GM12865 (cell line): Measurements from ENCODE around the gene PCDH9.

Experiments
- DNase-seq: peaks from one replicate; pipeline ENCODE4 v3.0.0; 2010; ENCODE audit warnings: low read depth
- H3K4me3 ChIP-seq: 2 replicates; pipeline ENCODE4 v1.5.1; 2011; ENCODE audit warnings: mild to moderate bottlenecking, low read depth, low read length, control low read depth
- TF ChIP-seq, protein P1 (sequence below): IDR thresholded peaks from 2 replicates; pipeline ENCODE4 v1.5.1; 2011; ENCODE audit warnings: low read length, control low read depth, low read depth, inconsistent platforms; ENCODE audit not compliant: insufficient read depth; ENCODE audit errors: missing control alignments

The PCDH9 gene

DNA sequence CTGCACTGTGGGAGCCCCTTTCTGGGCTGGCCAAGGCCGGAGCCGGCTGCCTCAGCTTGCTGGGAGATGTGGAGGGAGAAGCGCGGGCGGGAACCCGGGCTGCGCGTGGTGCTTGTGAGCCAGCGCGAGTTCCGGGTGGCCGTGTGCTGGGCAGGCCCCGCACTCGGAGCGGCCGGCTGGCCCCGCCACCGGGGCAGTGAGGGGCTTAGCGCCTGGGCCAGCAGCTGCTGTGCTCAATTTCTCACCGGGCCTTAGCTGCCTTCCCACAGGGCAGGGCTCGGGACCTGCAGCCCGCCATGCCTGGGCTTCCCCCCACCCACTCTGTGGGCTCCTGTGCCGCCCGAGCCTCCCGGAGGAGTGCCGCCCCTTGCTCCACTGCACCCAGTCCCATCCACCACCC, 669.1 kb downstream of the PCDH9 start:
- TF ChIP-seq, protein P1, sequence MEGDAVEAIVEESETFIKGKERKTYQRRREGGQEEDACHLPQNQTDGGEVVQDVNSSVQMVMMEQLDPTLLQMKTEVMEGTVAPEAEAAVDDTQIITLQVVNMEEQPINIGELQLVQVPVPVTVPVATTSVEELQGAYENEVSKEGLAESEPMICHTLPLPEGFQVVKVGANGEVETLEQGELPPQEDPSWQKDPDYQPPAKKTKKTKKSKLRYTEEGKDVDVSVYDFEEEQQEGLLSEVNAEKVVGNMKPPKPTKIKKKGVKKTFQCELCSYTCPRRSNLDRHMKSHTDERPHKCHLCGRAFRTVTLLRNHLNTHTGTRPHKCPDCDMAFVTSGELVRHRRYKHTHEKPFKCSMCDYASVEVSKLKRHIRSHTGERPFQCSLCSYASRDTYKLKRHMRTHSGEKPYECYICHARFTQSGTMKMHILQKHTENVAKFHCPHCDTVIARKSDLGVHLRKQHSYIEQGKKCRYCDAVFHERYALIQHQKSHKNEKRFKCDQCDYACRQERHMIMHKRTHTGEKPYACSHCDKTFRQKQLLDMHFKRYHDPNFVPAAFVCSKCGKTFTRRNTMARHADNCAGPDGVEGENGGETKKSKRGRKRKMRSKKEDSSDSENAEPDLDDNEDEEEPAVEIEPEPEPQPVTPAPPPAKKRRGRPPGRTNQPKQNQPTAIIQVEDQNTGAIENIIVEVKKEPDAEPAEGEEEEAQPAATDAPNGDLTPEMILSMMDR, result no peak
- H3K4me3 ChIP-seq, result no peak overlapping the region
- no peak for DNase-seq

DNA sequence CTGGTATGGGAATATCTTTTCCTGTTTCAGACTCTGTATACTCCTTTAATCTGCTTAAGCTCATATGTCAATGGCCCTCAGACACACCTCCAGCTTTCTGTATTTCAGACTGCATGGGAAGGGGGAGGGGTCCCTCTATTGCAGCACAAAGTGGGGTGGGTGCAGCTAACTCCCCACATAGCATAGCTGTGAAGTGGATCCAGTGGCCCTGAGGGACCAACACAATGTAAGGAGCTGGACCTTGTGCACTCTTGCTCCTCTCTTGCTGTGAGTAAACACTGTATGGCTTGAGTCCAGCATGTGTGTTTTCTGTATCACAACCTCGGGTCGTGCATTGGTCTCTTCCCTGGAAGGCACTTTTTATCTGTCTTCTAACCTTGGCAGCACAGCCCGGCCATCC, 669.9 kb downstream of the PCDH9 start:
- TF ChIP-seq, protein P1, result no peak
- DNase-seq, result no peak
- no peak overlapping the region for H3K4me3 ChIP-seq

DNA sequence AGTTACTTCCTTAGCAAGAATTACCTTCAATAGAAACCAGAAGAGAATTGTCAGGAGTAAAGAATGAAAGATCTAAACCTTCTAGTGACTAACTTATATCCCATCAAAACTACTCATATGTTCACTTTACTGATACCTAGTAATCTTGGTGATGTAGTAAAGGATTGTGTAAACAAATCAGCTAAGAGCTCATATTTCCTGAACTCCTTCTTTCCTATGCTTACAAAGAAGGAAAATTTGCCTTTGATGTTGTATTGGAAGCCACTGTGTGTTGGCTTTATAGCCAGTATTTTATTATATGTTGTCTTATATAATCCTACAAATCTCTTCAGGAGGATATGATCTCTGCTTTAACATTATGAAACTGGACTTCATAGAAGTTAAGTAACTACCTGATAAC, 671.0 kb downstream of the PCDH9 start:
- DNase-seq, result no peak
- no peak overlapping the region for H3K4me3 ChIP-seq
- TF ChIP-seq, protein P1, result no peak

DNA sequence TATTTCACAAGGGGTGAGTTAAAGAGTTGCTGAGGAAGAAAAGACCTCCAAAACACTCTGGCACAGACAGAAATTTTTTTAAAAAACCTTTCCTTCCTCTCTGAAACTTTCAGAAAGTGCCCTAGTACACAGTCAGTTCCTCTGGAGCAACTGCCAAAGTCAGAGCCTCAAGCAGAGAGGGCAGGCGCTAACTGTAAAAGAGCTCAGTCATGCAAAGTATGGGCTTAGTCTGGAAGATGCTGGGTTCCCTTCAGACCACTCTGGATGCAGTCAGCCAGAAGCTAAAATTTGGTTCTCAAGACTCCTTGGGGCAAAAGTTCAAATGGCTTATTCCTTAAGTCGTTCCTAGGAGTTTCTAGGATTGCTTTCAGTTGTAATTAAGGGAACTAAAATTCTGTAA, 671.6 kb downstream of the PCDH9 start:
- H3K4me3 ChIP-seq, result no peak overlapping the region
- DNase-seq, result no peak
- TF ChIP-seq, protein P1, result no peak

DNA sequence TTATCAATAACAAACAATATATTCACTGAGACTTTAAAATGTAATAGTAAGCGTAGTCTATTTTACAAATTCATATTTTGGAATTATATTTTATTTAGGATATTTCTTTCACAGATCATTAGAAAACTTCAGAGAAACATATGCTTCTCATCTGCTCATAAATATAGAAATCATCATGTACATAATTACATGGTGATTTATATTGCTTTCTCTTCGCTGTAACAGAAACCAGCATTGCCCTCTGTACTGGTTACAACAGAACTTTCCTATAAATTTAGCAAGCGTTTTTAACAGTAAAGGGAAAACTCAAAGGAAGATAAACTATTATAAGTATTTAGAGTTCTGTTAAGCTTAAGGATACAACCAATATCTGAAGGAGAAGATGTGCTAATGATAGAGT, 672.8 kb downstream of the PCDH9 start:
- TF ChIP-seq, protein P1, result no peak
- H3K4me3 ChIP-seq, result no peak overlapping the region
- no peak for DNase-seq

DNA sequence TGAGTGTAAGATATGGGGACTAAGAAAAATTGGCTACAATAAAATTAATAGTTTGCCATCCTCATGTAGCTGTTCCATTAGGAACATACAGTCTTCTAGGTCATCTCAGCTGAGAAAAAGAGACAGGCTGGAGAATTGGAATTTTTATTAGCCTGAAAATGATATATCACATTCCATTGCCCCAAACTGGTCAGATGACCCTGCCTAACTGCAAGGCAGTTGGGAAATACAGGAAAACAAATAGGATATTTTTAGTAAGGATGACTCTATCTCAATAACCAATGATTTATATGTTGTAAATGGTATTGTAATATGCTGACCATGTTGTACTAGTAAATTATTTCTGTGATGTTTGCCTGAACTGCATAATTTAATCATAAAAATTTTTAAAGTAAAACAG, 673.8 kb downstream of the PCDH9 start:
- no peak for DNase-seq
- TF ChIP-seq, protein P1, result no peak
- H3K4me3 ChIP-seq, result no peak overlapping the region

DNA sequence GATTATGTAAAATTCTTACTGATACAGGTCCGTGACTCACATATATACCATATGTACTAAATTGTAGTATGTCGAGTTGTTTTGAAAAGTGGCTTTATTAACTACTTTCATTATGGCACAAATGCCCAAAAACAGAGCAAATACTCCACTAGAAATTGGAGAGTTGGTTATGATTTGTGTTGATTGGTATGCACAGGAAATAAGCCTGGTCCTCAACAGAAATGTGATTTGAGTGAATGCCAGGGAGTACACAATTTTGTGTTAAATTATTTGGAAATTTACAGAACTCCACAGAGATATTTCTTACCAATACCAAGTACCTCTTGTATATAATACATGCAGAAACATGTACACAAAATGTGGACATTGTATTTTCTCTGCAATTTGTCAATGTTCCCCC, 676.7 kb downstream of the PCDH9 start:
- TF ChIP-seq, protein P1, result no peak
- H3K4me3 ChIP-seq, result no peak overlapping the region
- DNase-seq, result no peak
